ENCODE results near the gene HK1.

The HK1 gene

DNA sequence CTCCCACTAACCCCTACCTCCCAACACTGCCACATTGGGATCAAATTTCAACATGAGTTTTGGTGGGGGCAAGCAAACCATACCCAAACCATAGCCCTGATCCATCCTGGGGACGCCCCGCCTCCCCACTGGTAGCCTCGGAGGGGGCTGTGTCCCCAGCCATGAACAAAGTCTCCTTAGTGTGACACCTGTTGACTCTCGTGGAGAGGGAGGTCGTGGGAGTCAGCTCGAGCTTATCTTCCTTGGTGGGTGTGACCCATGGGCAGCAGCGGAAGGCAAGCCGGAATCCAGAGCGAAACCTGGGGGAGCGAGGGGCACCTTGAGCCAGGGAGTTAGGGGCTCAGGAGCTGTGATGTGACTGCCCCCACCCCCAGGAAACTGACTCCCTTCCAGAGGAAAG is 126.5 kb downstream of the HK1 start:
- H3K9ac ChIP-seq (ENCODE audit: low read depth, low read length) = no peak overlapping the region
- no peaks in the 10 kb centered on the region for H3K79me2 ChIP-seq (ENCODE audit: insufficient read depth, low read length)
- no peak overlapping the region for H3K27ac ChIP-seq (ENCODE audit: low read length)
- ATAC-seq (ENCODE audit: insufficient read depth, low read depth) (no peak), DNase-seq (no peak)
- no peak overlapping the region for H3K4me2 ChIP-seq (ENCODE audit: insufficient read depth, low read length)
- TF ChIP-seq, protein P1, sequence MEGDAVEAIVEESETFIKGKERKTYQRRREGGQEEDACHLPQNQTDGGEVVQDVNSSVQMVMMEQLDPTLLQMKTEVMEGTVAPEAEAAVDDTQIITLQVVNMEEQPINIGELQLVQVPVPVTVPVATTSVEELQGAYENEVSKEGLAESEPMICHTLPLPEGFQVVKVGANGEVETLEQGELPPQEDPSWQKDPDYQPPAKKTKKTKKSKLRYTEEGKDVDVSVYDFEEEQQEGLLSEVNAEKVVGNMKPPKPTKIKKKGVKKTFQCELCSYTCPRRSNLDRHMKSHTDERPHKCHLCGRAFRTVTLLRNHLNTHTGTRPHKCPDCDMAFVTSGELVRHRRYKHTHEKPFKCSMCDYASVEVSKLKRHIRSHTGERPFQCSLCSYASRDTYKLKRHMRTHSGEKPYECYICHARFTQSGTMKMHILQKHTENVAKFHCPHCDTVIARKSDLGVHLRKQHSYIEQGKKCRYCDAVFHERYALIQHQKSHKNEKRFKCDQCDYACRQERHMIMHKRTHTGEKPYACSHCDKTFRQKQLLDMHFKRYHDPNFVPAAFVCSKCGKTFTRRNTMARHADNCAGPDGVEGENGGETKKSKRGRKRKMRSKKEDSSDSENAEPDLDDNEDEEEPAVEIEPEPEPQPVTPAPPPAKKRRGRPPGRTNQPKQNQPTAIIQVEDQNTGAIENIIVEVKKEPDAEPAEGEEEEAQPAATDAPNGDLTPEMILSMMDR (IDR thresholded peaks at IDR 0.05; ENCODE audit: borderline replicate concordance, extremely low read depth, low read length, poor library complexity, severe bottlenecking) = no peak
- TF ChIP-seq EZH2 (IDR thresholded peaks at IDR 0.05; ENCODE audit: borderline replicate concordance, low read depth, low read length, severe bottlenecking) = no peak
- peaks cover 3% of the 10 kb centered on the region; the same call in 1 of the 2 replicates for H4K20me1 ChIP-seq (ENCODE audit: insufficient read depth, low read length)
- no peaks in the 10 kb centered on the region for H3K4me1 ChIP-seq (ENCODE audit: insufficient read depth, low read length)
- H3K9me3 ChIP-seq (ENCODE audit: insufficient read depth, low read length, severe bottlenecking) = no peaks in the 10 kb centered on the region
- H3K27me3 ChIP-seq (ENCODE audit: insufficient read depth, low read length, poor library complexity) = no peaks in the 10 kb centered on the region
- H3K4me3 ChIP-seq (ENCODE audit: low read depth in 1 of 2, low read length in 2 of 2) = no peak overlapping the region
- H2AFZ ChIP-seq (ENCODE audit: low read depth, low read length) = no peak overlapping the region
- H3K36me3 ChIP-seq (ENCODE audit: insufficient read depth, low read length) = peaks cover 25% of the 10 kb centered on the region

DNA sequence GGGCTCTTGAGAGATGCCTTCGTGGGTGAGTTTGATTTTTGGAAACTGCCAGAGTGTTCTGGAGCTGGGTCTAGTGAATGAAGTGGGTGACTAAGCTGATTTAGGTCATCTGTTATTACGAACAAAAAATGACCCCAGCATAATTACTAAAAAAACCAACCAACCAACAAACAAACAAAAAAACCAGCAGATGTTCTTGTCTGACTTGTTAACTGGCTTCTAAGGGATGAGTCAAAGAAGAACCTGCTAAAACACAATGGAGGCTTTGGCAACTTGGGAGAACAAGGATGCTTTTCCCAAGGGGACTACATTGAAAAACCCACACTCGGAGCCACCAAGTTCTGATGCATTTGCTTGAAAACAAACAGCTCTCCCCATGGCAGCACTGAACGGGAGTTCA is 126.9 kb downstream of the HK1 start:
- no peak for TF ChIP-seq EZH2 (IDR thresholded peaks at IDR 0.05; ENCODE audit: borderline replicate concordance, low read depth, low read length, severe bottlenecking)
- TF ChIP-seq, protein P1 (IDR thresholded peaks at IDR 0.05; ENCODE audit: borderline replicate concordance, extremely low read depth, low read length, poor library complexity, severe bottlenecking) = no peak
- H4K20me1 ChIP-seq (ENCODE audit: insufficient read depth, low read length) = peaks cover 3% of the 10 kb centered on the region; the same call in 1 of the 2 replicates
- H3K27me3 ChIP-seq (ENCODE audit: insufficient read depth, low read length, poor library complexity) = no peaks in the 10 kb centered on the region
- H3K9ac ChIP-seq (ENCODE audit: low read depth, low read length) = no peak overlapping the region
- no peak overlapping the region for H3K4me2 ChIP-seq (ENCODE audit: insufficient read depth, low read length)
- H3K27ac ChIP-seq (ENCODE audit: low read length) = no peak overlapping the region
- no peak overlapping the region for H3K4me3 ChIP-seq (ENCODE audit: low read depth in 1 of 2, low read length in 2 of 2)
- no peak for ATAC-seq (ENCODE audit: insufficient read depth, low read depth)
- H3K9me3 ChIP-seq (ENCODE audit: insufficient read depth, low read length, severe bottlenecking) = no peaks in the 10 kb centered on the region
- no peaks in the 10 kb centered on the region for H3K4me1 ChIP-seq (ENCODE audit: insufficient read depth, low read length)
- H2AFZ ChIP-seq (ENCODE audit: low read depth, low read length) = no peak overlapping the region
- H3K79me2 ChIP-seq (ENCODE audit: insufficient read depth, low read length) = no peaks in the 10 kb centered on the region
- no peak for DNase-seq
- H3K36me3 ChIP-seq (ENCODE audit: insufficient read depth, low read length) = peaks cover 21% of the 10 kb centered on the region

DNA sequence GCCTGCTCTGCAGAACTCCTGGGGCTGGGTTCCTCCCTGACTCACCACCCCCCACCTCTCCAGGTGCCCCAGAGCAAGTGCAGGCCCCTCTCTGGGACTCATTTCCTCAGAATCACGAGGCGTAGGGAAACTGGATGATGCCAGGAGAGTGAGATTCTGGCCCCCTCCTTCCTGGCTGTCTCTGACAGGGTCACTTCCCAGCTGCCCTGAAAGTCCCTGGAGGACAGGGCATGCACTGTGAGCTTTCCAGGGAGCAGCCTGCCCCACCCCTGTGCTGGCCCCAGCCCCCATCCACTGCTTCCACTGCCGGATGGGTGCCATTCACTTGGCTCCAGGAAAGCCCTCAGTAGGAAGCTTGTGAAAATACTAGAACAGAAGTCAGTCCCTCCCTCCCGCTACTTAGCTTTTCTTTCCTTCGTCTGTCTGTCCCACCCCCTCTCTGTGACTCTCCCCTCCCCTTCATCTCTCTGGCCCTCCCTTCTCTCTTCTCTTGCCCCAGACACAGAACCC is 128.1 kb downstream of the HK1 start:
- H4K20me1 ChIP-seq (ENCODE audit: insufficient read depth, low read length) = peaks cover 3% of the 10 kb centered on the region; the same call in 1 of the 2 replicates
- no peaks in the 10 kb centered on the region for H3K9me3 ChIP-seq (ENCODE audit: insufficient read depth, low read length, severe bottlenecking)
- ATAC-seq (ENCODE audit: insufficient read depth, low read depth) = no peak
- no peak for DNase-seq
- H2AFZ ChIP-seq (ENCODE audit: low read depth, low read length) = no peak overlapping the region
- peaks cover 9% of the 10 kb centered on the region for H3K36me3 ChIP-seq (ENCODE audit: insufficient read depth, low read length)
- H3K27ac ChIP-seq (ENCODE audit: low read length) = no peak overlapping the region
- H3K4me3 ChIP-seq (ENCODE audit: low read depth in 1 of 2, low read length in 2 of 2) = no peak overlapping the region
- H3K4me2 ChIP-seq (ENCODE audit: insufficient read depth, low read length) = no peak overlapping the region
- no peaks in the 10 kb centered on the region for H3K4me1 ChIP-seq (ENCODE audit: insufficient read depth, low read length)
- TF ChIP-seq EZH2 (IDR thresholded peaks at IDR 0.05; ENCODE audit: borderline replicate concordance, low read depth, low read length, severe bottlenecking) = no peak
- H3K27me3 ChIP-seq (ENCODE audit: insufficient read depth, low read length, poor library complexity) = no peaks in the 10 kb centered on the region
- H3K9ac ChIP-seq (ENCODE audit: low read depth, low read length) = no peak overlapping the region
- no peaks in the 10 kb centered on the region for H3K79me2 ChIP-seq (ENCODE audit: insufficient read depth, low read length)

DNA sequence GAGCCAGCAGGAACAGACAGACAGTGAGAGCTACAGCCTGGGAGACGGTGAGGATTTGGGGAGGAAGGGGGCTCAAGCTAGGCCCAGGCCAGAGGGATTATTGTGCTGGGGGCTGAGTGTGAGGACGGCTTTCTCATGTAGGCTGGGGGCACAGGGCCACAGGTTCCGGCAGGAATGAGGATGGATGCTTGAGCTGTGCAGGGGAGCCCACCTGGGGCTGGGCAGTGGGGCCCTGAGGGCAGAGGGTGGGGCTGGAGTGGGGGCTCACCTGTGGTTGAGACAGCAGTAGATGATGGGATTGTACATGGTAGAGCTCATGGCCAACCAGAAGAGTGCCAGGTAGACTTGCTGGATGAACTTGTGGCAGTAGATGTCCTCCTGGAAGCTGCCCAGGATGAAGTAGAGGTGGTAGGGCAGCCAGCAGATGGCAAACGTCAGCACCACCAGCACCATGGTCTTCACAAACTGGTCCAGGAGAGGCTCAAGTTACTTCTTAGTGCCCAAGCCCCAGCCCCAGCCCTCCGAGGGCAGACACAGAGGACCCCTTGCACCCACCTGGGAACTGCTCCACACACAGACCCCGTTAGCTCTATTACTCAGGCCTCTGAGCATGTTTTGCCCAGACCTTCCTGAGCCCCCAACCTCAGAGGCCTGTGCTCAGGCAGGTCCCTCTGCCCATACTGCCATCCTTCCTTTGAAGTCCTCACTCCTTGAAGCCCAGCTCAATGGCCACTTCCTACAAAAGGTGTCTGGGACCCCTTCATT is 128.7 kb downstream of the HK1 start:
- TF ChIP-seq, protein P1 (IDR thresholded peaks at IDR 0.05; ENCODE audit: borderline replicate concordance, extremely low read depth, low read length, poor library complexity, severe bottlenecking) = no peak
- no peak for TF ChIP-seq EZH2 (IDR thresholded peaks at IDR 0.05; ENCODE audit: borderline replicate concordance, low read depth, low read length, severe bottlenecking)

More for the DNA sequence above, 128.7 kb downstream of the HK1 start:
- Histone ChIP-seq H3K79me2 (ENCODE audit: insufficient read depth, low read length) (no peaks in the 10 kb centered on the region), H3K36me3 (ENCODE audit: insufficient read depth, low read length) (peaks cover 5% of the 10 kb centered on the region; the same call in 1 of the 2 replicates), H3K4me1 (ENCODE audit: insufficient read depth, low read length) (no peaks in the 10 kb centered on the region), H3K9ac (ENCODE audit: low read depth, low read length) (no peak overlapping the region), H3K4me3 (ENCODE audit: low read depth in 1 of 2, low read length in 2 of 2) (no peak overlapping the region), H3K9me3 (ENCODE audit: insufficient read depth, low read length, severe bottlenecking) (no peaks in the 10 kb centered on the region), H3K4me2 (ENCODE audit: insufficient read depth, low read length) (no peak overlapping the region), H2AFZ (ENCODE audit: low read depth, low read length) (no peak overlapping the region), H3K27ac (ENCODE audit: low read length) (no peak overlapping the region), H4K20me1 (ENCODE audit: insufficient read depth, low read length) (no peaks in the 10 kb centered on the region), H3K27me3 (ENCODE audit: insufficient read depth, low read length, poor library complexity) (no peaks in the 10 kb centered on the region)
- DNase-seq (no peak), ATAC-seq (ENCODE audit: insufficient read depth, low read depth) (no peak)
